Fibroblast of gingiva (primary cell): ENCODE measurements around the gene RRP1.
"Not testable (repeated sequence)": the region's sequence is repeated elsewhere in the genome, so short reads cannot be mapped to it uniquely, and the experiment has no call there.

Source experiments
- DNase-seq: peaks from one replicate; pipeline ENCODE4 v3.0.0-alpha.2; 2011; ENCODE audit warnings: low read depth

Gene RRP1

GRCh38 chr21:43817157-43818086 is 28.0 kb downstream of the RRP1 start:
- no peak for DNase-seq

GRCh38 chr21:43818685-43819084 is 29.3 kb downstream of the RRP1 start:
- no peak for DNase-seq

- no peak for DNase-seq
Measured at GRCh38 chr21:43819511-43820405, 30.4 kb downstream of the RRP1 start.

- no peak for DNase-seq
Measured at GRCh38 chr21:43820466-43820865, 31.1 kb downstream of the RRP1 start.

GRCh38 chr21:43822166-43822565 is 32.8 kb downstream of the RRP1 start:
- DNase-seq, result not testable (repeated sequence)

GRCh38 chr21:43822741-43823140 is 33.4 kb downstream of the RRP1 start:
- DNase-seq, result not testable (repeated sequence)

GRCh38 chr21:43824333-43825241 is 35.2 kb downstream of the RRP1 start:
- peak; percentile 27 for DNase-seq

- no peak for DNase-seq
Measured at GRCh38 chr21:43825242-43825935, 36.0 kb downstream of the RRP1 start.

- DNase-seq, result no peak
Measured at GRCh38 chr21:43825936-43826622, 36.7 kb downstream of the RRP1 start.

- no peak for DNase-seq
Measured at GRCh38 chr21:43826623-43826974, 37.2 kb downstream of the RRP1 start.

GRCh38 chr21:43827015-43827611 is 37.7 kb downstream of the RRP1 start:
- DNase-seq, result peak; percentile 53

GRCh38 chr21:43829161-43829560 is 39.8 kb downstream of the RRP1 start:
- no peak for DNase-seq

GRCh38 chr21:43829575-43830119 is 40.3 kb downstream of the RRP1 start:
- DNase-seq, result no peak

- no peak for DNase-seq
Measured at GRCh38 chr21:43832158-43832550, 42.8 kb downstream of the RRP1 start.

GRCh38 chr21:43832648-43833047 is 43.3 kb downstream of the RRP1 start:
- DNase-seq, result no peak

GRCh38 chr21:43834146-43834905 is 44.9 kb downstream of the RRP1 start:
- no peak for DNase-seq

- DNase-seq, result no peak
Measured at GRCh38 chr21:43835050-43835449, 45.7 kb downstream of the RRP1 start.

GRCh38 chr21:43835861-43836260 is 46.5 kb downstream of the RRP1 start:
- no peak for DNase-seq

- no peak for DNase-seq
Measured at GRCh38 chr21:43836616-43837015, 47.2 kb downstream of the RRP1 start.
